ENCODE data around the gene DEFB127.

- no peak for TF ChIP-seq EZH2phosphoT487 (IDR thresholded peaks at IDR 0.05; ENCODE audit: insufficient read depth, low read depth)
- no peak for TF ChIP-seq EZH2 (IDR thresholded peaks at IDR 0.05; ENCODE audit: insufficient read depth, poor library complexity, severe bottlenecking)
These were observed 41.0 kb downstream of the DEFB127 start for GRCh38 chr20:198225-198624.
